MM.1S (cell line): Measurements from ENCODE around the gene SORL1.
"Not testable (repeated sequence)": the region's sequence is repeated elsewhere in the genome, so short reads cannot be mapped to it uniquely, and the experiment has no call there.

ENCODE experiments used
- DNase-seq: peaks from one replicate; pipeline ENCODE4 v3.0.0-alpha.2; 2015
- H2AFZ ChIP-seq: fragments of 300-600 bp; sonication (generic); 2 replicates; pipeline ENCODE4 v1.6.0; 2016; ENCODE audit warnings: antibody characterized with exemption, low read length
- H3F3A ChIP-seq: fragments of 300-600 bp; sonication (generic); 2 replicates; pipeline ENCODE4 v1.6.1; 2016; ENCODE audit warnings: mild to moderate bottlenecking, antibody characterized with exemption, low read length, moderate library complexity, mixed read lengths; ENCODE audit not compliant: insufficient read depth
- H3K27ac ChIP-seq: fragments of 300-600 bp; sonication (generic); 2 replicates; pipeline ENCODE4 v1.5.1; 2016; ENCODE audit warnings: mild to moderate bottlenecking, low read length
- H3K27me3 ChIP-seq: fragments of 300-600 bp; sonication (generic); replicated peaks from 2 replicates; pipeline ENCODE4 v1.6.0; 2016; ENCODE audit warnings: low read length; ENCODE audit not compliant: insufficient read depth
- H3K36me3 ChIP-seq: fragments of 300-600 bp; sonication (generic); replicated peaks from 2 replicates; pipeline ENCODE4 v1.6.1; 2016; ENCODE audit warnings: mild to moderate bottlenecking, low read length, mixed read lengths; ENCODE audit not compliant: insufficient read depth
- H3K4me1 ChIP-seq: fragments of 300-600 bp; sonication (generic); 2 replicates; pipeline ENCODE4 v1.6.1; 2016; ENCODE audit warnings: low read length, mixed read lengths
- H3K4me2 ChIP-seq: fragments of 300-600 bp; sonication (generic); 2 replicates; pipeline ENCODE4 v1.6.0; 2016; ENCODE audit warnings: low read depth, low read length
- H3K4me3 ChIP-seq: fragments of 300-600 bp; sonication (generic); 2 replicates; pipeline ENCODE4 v1.5.1; 2016; ENCODE audit warnings: low read length, mixed read lengths
- H3K79me2 ChIP-seq: fragments of 300-600 bp; sonication (generic); 2 replicates; pipeline ENCODE4 v1.6.1; 2016; ENCODE audit warnings: mixed run types, low read length, mixed read lengths
- H3K9ac ChIP-seq: fragments of 300-600 bp; sonication (generic); 2 replicates; pipeline ENCODE4 v1.6.1; 2016; ENCODE audit warnings: low read length, mixed read lengths
- H3K9me2 ChIP-seq: fragments of 300-600 bp; sonication (generic); replicated peaks from 2 replicates; pipeline ENCODE4 v1.6.1; 2016; ENCODE audit warnings: mild to moderate bottlenecking, low read length, mixed read lengths; ENCODE audit not compliant: insufficient read depth
- H3K9me3 ChIP-seq: fragments of 300-600 bp; sonication (generic); replicated peaks from 2 replicates; pipeline ENCODE4 v1.6.1; 2016; ENCODE audit warnings: mild to moderate bottlenecking, low read length, mixed read lengths; ENCODE audit not compliant: insufficient read depth
- H4K20me1 ChIP-seq: fragments of 300-600 bp; sonication (generic); 2 replicates; pipeline ENCODE4 v1.6.1; 2016; ENCODE audit warnings: mild to moderate bottlenecking, low read length, moderate library complexity, mixed read lengths; ENCODE audit not compliant: insufficient read depth
- EZH2 ChIP-seq: fragments of 300-600 bp; sonication (generic); optimal IDR thresholded peaks from 2 replicates; pipeline ENCODE3; 2017; ENCODE audit warnings: low read depth, mild to moderate bottlenecking, antibody characterized with exemption, low read length, mixed read lengths
- EZH2phosphoT487 ChIP-seq: fragments of 300-600 bp; sonication (generic); IDR thresholded peaks from 2 replicates; pipeline ENCODE4 v1.6.1; 2018; ENCODE audit warnings: antibody characterized with exemption, low read length
- TF ChIP-seq, protein P1 (sequence below): fragments of 300-600 bp; sonication (generic); IDR thresholded peaks from 2 replicates; pipeline ENCODE4 v1.5.1; 2016; ENCODE audit warnings: antibody characterized with exemption, low read length, mixed read lengths

The SORL1 gene

GRCh38 chr11:121566279-121567168, 114.4 kb downstream of the SORL1 start:
- H2AFZ ChIP-seq = no peak overlapping the region
- no peak overlapping the region for H3K9ac ChIP-seq
- TF ChIP-seq, protein P1, sequence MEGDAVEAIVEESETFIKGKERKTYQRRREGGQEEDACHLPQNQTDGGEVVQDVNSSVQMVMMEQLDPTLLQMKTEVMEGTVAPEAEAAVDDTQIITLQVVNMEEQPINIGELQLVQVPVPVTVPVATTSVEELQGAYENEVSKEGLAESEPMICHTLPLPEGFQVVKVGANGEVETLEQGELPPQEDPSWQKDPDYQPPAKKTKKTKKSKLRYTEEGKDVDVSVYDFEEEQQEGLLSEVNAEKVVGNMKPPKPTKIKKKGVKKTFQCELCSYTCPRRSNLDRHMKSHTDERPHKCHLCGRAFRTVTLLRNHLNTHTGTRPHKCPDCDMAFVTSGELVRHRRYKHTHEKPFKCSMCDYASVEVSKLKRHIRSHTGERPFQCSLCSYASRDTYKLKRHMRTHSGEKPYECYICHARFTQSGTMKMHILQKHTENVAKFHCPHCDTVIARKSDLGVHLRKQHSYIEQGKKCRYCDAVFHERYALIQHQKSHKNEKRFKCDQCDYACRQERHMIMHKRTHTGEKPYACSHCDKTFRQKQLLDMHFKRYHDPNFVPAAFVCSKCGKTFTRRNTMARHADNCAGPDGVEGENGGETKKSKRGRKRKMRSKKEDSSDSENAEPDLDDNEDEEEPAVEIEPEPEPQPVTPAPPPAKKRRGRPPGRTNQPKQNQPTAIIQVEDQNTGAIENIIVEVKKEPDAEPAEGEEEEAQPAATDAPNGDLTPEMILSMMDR = no peak
- no peak for TF ChIP-seq EZH2phosphoT487
- TF ChIP-seq EZH2 = no peak
- no peaks in the 10 kb centered on the region for H3K9me3 ChIP-seq
- H3F3A ChIP-seq = 0 out of 2 replicates have a peak, but pooled peaks cover 5% of the 10 kb centered on the region
- H4K20me1 ChIP-seq = no peaks in the 10 kb centered on the region
- H3K9me2 ChIP-seq = no peaks in the 10 kb centered on the region
- H3K4me3 ChIP-seq = no peak overlapping the region
- H3K27ac ChIP-seq = no peak overlapping the region
- H3K4me2 ChIP-seq = no peak overlapping the region
- peaks cover 19% of the 10 kb centered on the region; the same call in 1 of the 2 replicates for H3K27me3 ChIP-seq
- no peaks in the 10 kb centered on the region for H3K79me2 ChIP-seq
- H3K36me3 ChIP-seq = no peaks in the 10 kb centered on the region
- peaks cover 6% of the 10 kb centered on the region; the same call in 1 of the 2 replicates for H3K4me1 ChIP-seq
- DNase-seq = no peak

DNA sequence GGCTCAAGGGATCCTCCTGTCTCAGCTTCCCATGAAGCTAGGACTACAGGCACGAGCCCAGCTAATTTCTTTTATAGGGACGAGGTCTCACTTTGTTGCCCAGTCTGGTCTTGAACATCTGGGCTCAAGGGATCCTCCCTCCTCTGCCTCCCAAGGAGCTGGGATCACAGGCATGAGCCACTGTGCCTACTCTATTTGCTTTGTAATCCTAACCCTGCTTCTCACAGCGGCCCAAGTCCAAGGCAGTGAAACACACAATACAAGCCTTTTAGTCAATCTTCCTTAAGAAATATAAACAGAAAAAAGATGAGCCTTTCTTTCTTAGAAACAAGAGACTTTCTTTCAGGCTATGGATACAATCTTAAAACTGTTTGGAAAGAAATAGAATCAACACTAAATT, 115.9 kb downstream of the SORL1 start:
- Histone ChIP-seq H3K79me2 (no peaks in the 10 kb centered on the region), H3K4me3 (no peak overlapping the region), H3K36me3 (no peaks in the 10 kb centered on the region), H3K9ac (no peak overlapping the region), H4K20me1 (no peaks in the 10 kb centered on the region), H3K9me3 (no peaks in the 10 kb centered on the region), H3K4me1 (peaks cover 6% of the 10 kb centered on the region; the same call in 1 of the 2 replicates), H3K27me3 (peaks cover 24% of the 10 kb centered on the region), H3F3A (0 out of 2 replicates have a peak, but pooled peaks cover 5% of the 10 kb centered on the region), H3K9me2 (no peaks in the 10 kb centered on the region), H3K27ac (no peak overlapping the region), H2AFZ (no peak overlapping the region), H3K4me2 (no peak overlapping the region)
- TF ChIP-seq EZH2 = no peak
- TF ChIP-seq, protein P1 = no peak
- TF ChIP-seq EZH2phosphoT487 = no peak
- no peak for DNase-seq

GRCh38 chr11:121569332-121570299, 117.5 kb downstream of the SORL1 start:
- not testable (repeated sequence) for H3K9ac ChIP-seq, H3F3A ChIP-seq, H3K27ac ChIP-seq, H4K20me1 ChIP-seq, H2AFZ ChIP-seq, H3K36me3 ChIP-seq, H3K79me2 ChIP-seq, H3K4me1 ChIP-seq, H3K9me2 ChIP-seq, H3K4me3 ChIP-seq, H3K9me3 ChIP-seq
- peak; percentile 88 for DNase-seq
- peak overlapping the region; percentile 27; the same call in 1 of the 2 replicates for H3K4me2 ChIP-seq
- H3K27me3 ChIP-seq = peaks cover 24% of the 10 kb centered on the region
